Spinal cord (tissue), 10 donors: ENCODE measurements around the gene XIRP1. TPM values are rescaled to one million over a fixed set of nuclear protein-coding genes. Genes with fewer than 3 reads are reported as not detected.

Experiments
- DNase-seq, 6 donors: peaks; one replicate each; pipeline versions ENCODE4 v3.0.0 to v3.0.0-alpha.2; 2013 to 2015; ENCODE audit warnings: low spot score in 6 of 6, low read depth in 4 of 6
- H3K27ac ChIP-seq: one replicate; pipeline ENCODE4 v1.5.1; 2013; ENCODE audit warnings: low read depth, low read length, control low read depth
- H3K27me3 ChIP-seq: one replicate; pipeline ENCODE4 v1.6.1; 2013; ENCODE audit warnings: low read length; ENCODE audit not compliant: control insufficient read depth, insufficient read depth
- H3K36me3 ChIP-seq: one replicate; pipeline ENCODE4 v1.6.1; 2013; ENCODE audit warnings: low read length; ENCODE audit not compliant: control insufficient read depth, insufficient read depth
- H3K4me1 ChIP-seq: one replicate; pipeline ENCODE4 v1.6.1; 2013; ENCODE audit warnings: low read length; ENCODE audit not compliant: control insufficient read depth, insufficient read depth
- H3K4me3 ChIP-seq: one replicate; pipeline ENCODE4 v1.5.1; 2013; ENCODE audit warnings: low read depth, low read length, control low read depth
- H3K9me3 ChIP-seq: one replicate; pipeline ENCODE4 v1.6.1; 2013; ENCODE audit warnings: low read length; ENCODE audit not compliant: control insufficient read depth, insufficient read depth
- WGBS: methylation state at CpG from one replicate; pipeline ENCODE4 v1.1.5; 2013; ENCODE audit warnings: missing lambda C conversion rate; ENCODE audit not compliant: insufficient coverage; 5-methylcytosine and 5-hydroxymethylcytosine counted together
- polyA plus RNA-seq, 2 donors: library from polyadenylated mRNA; unstranded; fragments of 120-200 nt; gene quantifications; one replicate each; pipeline ENCODE4 v1.2.1, GENCODE V29; 2013; ENCODE audit not compliant: insufficient read length in 2 of 2
- total RNA-seq, 2 donors: library from RNA; depleted of rRNA in 1 of 2; stranded (reverse); fragments of 120-200 nt in 1 of 2; fragments of >200 nt in 1 of 2; gene quantifications; one replicate each; pipeline versions ENCODE4 v1.2.3 to v1.2.4, GENCODE V29; 2013 to 2014
- donor health status: healthy.

Gene XIRP1
- total and polyA plus RNA-seq, 4 donors: 0.20 to 1.6 (median 0.89) TPM

DNA sequence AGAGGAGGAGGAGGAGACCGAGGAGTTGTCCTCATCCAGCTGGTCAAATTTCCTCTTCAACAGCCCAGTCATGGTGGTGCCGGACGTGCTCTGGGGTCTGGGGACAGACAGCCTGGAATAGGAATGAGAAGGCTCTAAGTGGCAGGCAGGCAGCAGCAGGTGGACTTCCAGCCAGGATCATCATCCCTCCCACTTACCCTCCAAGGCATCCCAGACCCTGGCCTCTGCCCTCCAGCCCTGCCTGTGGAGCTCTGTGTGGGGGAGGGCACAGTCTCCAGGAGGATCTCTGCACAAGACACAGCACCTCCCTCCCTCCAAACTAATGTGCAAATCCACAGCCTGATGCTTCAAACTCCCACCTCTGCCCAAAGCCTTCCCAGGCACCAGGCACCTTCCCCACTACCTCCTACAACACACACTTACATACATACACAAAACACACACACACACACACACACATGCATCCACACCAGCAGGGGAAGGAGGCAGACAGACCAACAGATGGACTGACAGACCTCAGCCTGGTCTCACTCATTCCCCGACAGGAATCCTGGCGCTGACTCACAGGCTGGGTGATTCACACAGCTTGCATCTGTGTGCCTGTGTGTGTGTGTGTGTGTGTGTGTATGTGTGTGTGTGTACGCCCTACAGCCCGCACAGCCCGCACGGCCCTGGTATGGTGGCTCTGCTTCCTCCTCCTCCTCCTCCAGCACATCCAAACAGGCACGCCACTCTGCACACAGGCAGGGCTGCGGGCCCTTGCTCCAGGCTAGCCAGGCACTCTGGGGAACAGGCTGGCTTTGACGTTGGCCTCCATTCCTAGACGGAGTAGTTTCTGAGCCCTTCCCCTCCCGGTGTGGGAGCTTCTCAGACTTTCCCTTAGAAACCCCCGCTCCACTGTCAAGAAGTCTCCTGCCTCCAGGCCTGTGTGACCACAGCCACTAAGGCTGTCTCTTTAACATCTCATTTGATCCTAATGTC, 45.5 kb downstream of the XIRP1 start:
- H3K4me3 ChIP-seq: no peak overlapping the region
- H3K27ac ChIP-seq: peak overlapping the region; percentile 19
- H3K27me3 ChIP-seq: no peaks in the 10 kb centered on the region
- no peaks in the 10 kb centered on the region for H3K9me3 ChIP-seq
- 43% methylated on average over 8 of the region's 15 CpGs for WGBS
- peaks cover 73% of the 10 kb centered on the region for H3K4me1 ChIP-seq
- DNase-seq: peak in 2 of 6 donors; percentile 14 to 89
- H3K36me3 ChIP-seq: peaks cover 48% of the 10 kb centered on the region

DNA sequence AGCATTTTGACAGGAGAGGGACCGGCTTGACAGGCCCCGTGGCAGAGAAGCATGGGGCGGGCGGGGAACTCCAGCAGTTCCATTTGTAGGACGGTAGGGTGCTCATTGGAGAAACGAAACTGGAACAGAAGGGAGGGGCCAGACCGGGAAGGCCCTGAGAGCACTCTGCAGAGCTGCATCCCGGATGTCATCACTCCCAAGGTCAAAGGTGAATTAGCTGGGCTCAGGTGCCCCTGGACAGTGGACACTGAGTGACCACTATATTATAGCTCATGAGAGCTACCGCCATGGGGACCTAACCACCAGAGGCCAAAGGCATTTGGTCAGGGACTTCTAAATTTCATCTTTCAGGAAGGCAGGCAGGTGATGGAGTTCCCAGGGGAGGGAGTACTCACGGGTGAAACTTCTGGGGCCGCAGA, 46.3 kb downstream of the XIRP1 start:
- H3K27me3 ChIP-seq: no peaks in the 10 kb centered on the region
- no peak overlapping the region for H3K27ac ChIP-seq
- WGBS: 63% methylated on average over 11 of the region's 11 CpGs
- no peaks in the 10 kb centered on the region for H3K9me3 ChIP-seq
- no peak overlapping the region for H3K4me3 ChIP-seq
- H3K4me1 ChIP-seq: peaks cover 73% of the 10 kb centered on the region
- no peak for DNase-seq
- peaks cover 56% of the 10 kb centered on the region for H3K36me3 ChIP-seq

- Histone ChIP-seq H3K36me3 (peaks cover 58% of the 10 kb centered on the region), H3K27ac (no peak overlapping the region), H3K27me3 (no peaks in the 10 kb centered on the region), H3K4me3 (no peak overlapping the region), H3K4me1 (peaks cover 66% of the 10 kb centered on the region), H3K9me3 (no peaks in the 10 kb centered on the region)
- 95% methylated on average over 16 of the region's 23 CpGs for WGBS
- DNase-seq: no peak
Measured at GRCh38 chr3:39144748-39145380, 47.5 kb downstream of the XIRP1 start.

- H3K9me3 ChIP-seq: no peaks in the 10 kb centered on the region
- no peak overlapping the region for H3K27ac ChIP-seq
- H3K4me1 ChIP-seq: peaks cover 63% of the 10 kb centered on the region
- H3K36me3 ChIP-seq: peaks cover 58% of the 10 kb centered on the region
- 75% methylated on average over 16 of the region's 20 CpGs for WGBS
- no peaks in the 10 kb centered on the region for H3K27me3 ChIP-seq
- no peak for DNase-seq
- no peak overlapping the region for H3K4me3 ChIP-seq
Measured at GRCh38 chr3:39144095-39144747, 48.2 kb downstream of the XIRP1 start.

DNA sequence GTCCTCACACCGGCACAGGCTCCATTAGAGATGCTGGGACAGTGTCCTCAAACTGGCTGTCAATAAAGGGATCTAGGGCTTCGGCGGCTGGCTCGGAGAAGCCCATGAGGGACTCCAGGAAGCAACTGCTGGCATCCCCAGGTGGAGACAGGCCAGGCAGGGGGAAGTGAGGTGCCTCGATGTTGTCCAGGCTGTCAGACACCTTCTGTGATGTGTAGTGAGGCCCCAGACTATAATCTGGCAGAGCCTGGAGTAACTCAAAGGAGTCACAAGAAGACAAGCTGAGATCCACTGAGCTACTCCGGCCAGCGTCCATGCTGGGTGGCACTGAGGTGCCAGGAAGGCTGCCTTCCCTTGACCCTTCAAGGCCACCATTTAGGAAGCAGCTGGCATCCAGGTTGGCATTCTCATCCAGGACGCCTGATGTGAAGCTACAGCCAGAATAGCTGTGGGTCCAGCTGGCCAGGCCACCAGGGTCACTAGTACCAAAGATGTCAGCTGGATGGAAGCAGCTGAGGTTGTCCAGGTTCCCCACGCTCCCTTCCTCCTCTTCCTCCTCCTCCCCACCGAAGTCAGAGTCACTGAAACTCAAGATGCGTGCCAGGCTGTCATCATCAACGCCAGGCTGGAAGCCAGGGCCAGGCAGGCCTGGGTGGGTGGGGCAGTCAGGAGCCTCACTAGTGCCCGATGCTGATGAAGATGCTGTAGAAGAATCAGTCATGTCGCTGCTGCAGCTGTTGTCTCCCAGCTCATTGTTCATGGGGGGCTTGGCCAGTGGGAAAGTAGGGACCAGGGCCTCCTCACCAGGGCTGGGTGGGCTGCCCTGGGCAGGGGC, 49.1 kb downstream of the XIRP1 start:
- Histone ChIP-seq H3K4me3 (no peak overlapping the region), H3K27me3 (no peaks in the 10 kb centered on the region), H3K27ac (no peak overlapping the region), H3K36me3 (peaks cover 62% of the 10 kb centered on the region), H3K4me1 (peaks cover 66% of the 10 kb centered on the region), H3K9me3 (no peaks in the 10 kb centered on the region)
- WGBS: 75% methylated on average over 14 of the region's 14 CpGs
- no peak for DNase-seq

GRCh38 chr3:39142067-39142466, 50.3 kb downstream of the XIRP1 start:
- Histone ChIP-seq H3K36me3 (peaks cover 71% of the 10 kb centered on the region), H3K4me3 (no peak overlapping the region), H3K4me1 (peaks cover 64% of the 10 kb centered on the region), H3K27ac (no peak overlapping the region), H3K9me3 (no peaks in the 10 kb centered on the region), H3K27me3 (no peaks in the 10 kb centered on the region)
- no peak for DNase-seq
- 57% methylated on average over 2 of the region's 5 CpGs for WGBS

DNA sequence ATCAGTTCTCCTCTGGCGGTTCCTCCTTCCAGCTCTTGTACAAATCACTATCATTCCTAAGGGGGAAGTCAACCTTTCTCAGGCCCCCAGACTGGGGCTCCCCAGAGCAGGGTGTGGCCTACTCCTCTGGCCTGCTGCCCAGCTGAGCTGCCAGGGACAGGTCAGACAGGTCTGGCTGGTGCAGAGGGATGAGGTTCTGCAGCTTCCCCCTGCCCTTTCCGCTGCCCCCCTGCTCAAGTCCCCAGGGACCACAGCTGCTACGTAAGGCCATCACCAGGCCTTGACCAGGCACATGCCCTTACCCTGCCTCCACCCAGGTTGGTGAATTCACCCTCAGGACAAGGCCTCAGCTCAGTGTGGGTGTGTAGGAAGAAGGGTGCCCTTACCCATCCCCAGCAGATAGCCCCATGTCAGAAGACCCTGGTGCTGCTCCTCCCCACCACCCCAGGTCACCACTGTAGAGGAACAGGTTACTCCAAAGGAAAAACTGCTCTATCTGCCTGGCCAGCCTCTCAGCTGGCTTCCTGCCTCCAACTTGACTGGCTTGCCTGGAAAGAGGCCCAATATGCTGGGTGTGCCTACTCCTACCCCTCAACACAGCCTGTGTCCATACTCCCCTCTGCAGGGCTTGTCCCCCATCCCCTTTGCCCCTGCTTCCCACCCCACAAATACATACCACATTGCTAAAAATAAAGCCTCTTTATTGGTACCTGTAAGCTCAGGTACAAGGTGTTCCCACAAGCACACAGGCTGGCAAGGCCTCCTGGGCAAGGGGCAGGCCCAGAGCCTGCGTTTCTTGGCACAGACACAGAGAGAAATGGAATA, 51.0 kb downstream of the XIRP1 start:
- Histone ChIP-seq H3K27ac (no peak overlapping the region), H3K27me3 (no peaks in the 10 kb centered on the region), H3K4me3 (no peak overlapping the region), H3K36me3 (peaks cover 71% of the 10 kb centered on the region), H3K9me3 (no peaks in the 10 kb centered on the region), H3K4me1 (peaks cover 64% of the 10 kb centered on the region)
- peak in 1 of 6 donors; percentile 41 for DNase-seq
- WGBS: 88% methylated on average over 1 of the region's 4 CpGs

GRCh38 chr3:39140341-39140971, 51.9 kb downstream of the XIRP1 start:
- no peak for DNase-seq
- Histone ChIP-seq H3K4me1 (peaks cover 59% of the 10 kb centered on the region), H3K36me3 (peaks cover 71% of the 10 kb centered on the region), H3K9me3 (no peaks in the 10 kb centered on the region), H3K27me3 (no peaks in the 10 kb centered on the region), H3K27ac (peak overlapping the region; percentile 86), H3K4me3 (no peak overlapping the region)
- 100% methylated on average over 2 of the region's 2 CpGs for WGBS
